SIG-M5 treated with dmso at 0.1 percent for 504 hours (cell line): ENCODE results near the gene MLH1.
A peak's percentile ranks its signal among the peaks of the same experiment; 100 is the strongest.
"Not testable (repeated sequence)": the region's sequence is repeated elsewhere in the genome, so short reads cannot be mapped to it uniquely, and the experiment has no call there.

Experiments used
- DNase-seq: peaks from one replicate; lab custom pipeline; 2025; ENCODE audit not compliant: unreplicated experiment; lab: John Stamatoyannopoulos, UW

The MLH1 gene

DNA sequence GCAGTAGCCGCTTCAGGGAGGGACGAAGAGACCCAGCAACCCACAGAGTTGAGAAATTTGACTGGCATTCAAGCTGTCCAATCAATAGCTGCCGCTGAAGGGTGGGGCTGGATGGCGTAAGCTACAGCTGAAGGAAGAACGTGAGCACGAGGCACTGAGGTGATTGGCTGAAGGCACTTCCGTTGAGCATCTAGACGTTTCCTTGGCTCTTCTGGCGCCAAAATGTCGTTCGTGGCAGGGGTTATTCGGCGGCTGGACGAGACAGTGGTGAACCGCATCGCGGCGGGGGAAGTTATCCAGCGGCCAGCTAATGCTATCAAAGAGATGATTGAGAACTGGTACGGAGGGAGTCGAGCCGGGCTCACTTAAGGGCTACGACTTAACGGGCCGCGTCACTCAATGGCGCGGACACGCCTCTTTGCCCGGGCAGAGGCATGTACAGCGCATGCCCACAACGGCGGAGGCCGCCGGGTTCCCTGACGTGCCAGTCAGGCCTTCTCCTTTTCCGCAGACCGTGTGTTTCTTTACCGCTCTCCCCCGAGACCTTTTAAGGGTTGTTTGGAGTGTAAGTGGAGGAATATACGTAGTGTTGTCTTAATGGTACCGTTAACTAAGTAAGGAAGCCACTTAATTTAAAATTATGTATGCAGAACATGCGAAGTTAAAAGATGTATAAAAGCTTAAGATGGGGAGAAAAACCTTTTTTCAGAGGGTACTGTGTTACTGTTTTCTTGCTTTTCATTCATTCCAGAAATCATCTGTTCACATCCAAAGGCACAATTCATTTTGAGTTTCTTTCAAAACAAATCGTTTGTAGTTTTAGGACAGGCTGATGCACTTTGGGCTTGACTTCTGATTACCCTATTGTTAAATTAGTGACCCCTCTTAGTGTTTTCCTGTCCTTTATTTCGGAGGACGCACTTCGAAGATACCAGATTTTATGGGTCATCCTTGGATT, at the start of gene MLH1:
TSS of gene MLH1 (plus strand) at position 193 of the 958 bp plus-strand sequence. CDS start at position 223, 30 bp downstream.
- no peak for DNase-seq

DNA sequence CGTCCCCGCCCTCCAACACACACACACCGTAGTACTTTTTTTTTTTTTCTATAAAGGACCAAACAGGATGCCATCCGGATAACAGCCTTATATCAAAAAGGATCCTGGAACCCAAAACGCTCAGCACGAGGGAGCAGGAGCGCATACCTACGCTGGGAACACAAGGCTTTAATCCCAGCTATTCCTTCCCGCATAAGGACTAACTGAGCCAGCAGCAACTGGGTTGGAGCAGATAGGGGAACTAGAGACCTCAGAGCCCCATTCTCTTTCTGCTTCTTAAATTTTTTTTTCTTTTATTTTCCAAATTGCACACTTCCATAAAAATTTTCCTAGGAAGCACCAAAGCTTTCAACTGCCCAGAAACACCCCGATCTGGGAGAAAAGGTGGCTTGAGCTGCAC, 49.7 kb upstream of the MLH1 start:
- no peak for DNase-seq

DNA sequence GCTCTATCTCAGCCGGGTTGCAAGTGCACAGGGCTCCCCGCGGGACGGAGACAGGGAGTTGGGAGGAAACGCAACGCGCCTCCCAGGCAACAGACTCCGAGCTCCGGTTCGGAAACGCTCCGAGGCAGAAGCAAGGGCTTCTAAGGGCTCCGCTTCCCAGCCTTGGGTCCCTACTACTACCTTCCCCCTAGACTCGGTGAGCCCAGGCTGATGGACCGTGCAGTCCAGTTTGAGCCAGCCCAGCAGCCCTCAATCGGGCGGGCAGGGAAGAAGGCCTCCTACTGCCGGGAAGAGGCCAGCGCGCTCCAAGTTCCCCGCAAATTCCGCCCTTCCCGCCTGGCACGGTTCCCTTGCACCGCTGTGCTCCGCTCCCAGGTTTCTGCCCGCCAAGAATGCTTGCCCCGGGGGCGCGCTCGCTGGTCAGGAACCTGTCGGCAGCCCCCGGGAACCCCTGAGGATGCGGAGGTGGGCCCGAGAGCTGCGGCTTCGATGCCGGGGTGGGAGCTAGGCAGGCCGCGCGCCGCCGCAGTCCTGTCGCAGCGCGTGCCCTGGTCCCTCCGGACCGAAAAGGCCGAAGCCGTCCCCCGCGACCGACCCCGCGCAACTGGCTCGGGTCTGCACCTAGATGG, 49.2 kb upstream of the MLH1 start:
- DNase-seq, result peak; percentile 20

DNA sequence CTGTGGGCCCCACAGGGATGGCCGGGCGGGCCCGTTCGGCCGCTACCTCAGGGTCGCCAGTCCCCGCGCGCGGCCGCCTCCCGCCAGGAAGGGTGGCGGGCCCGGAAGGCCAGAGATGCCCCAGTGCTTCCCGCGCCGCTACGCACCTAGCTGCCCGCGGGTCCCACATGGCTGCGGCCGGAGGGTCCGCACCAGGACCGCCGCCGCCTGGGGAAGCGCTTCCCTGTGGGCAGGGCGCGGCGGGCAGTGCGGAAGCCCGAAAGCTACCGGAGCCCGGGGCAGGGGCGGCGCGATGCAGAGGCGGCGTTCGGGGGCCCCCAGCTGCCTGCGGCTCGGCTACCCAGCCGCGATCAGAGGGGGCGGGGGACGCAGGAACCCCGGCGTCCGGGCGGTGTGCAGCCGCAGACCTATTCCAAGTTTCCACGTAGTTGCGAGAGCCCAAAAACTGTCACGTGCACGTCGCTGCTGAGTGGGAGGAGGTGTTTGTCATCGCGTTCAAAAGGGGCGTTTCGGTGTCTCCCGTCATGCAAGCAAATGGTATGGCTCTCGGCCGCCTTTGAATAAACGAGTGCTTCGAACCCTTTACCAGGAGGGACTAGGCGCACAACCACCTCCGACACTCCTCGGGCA, 48.6 kb upstream of the MLH1 start, which contains the start of gene TRANK1:
TSS of gene TRANK1 (minus strand) at position 414 of the 630 bp plus-strand sequence. CDS start at position 169, 245 bp downstream.
- no peak for DNase-seq

DNA sequence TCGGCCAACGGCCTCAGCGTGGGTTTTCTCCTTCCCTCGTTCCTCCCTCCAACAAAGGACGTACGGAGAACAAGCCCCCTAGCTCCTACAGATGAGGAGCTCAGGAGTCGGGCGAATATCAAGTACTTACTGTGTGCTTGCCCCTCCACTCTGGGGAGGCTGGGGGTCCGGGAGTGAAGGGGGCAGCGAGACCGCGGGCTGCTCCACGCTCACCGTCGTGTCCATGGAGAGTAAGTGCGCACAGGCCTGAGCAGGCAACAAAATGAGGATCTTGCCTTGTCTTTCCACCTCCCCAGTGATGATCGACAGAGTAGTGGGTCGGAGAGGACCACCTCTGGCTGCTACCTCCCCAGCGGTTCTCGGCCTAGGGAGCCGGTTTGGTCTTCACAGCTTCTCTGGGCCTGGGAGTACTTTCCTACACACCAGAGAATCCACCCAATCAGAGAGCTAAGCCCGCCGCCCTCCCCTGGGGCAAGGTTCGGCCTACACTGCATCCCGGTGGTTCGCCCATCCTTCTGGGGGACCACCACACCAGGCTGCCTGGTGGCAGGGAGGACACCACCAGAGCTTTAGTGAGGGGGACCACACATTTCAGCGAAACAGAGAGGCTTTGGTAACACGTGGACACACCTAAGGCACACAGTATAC, 47.9 kb upstream of the MLH1 start:
- DNase-seq, result no peak

DNA sequence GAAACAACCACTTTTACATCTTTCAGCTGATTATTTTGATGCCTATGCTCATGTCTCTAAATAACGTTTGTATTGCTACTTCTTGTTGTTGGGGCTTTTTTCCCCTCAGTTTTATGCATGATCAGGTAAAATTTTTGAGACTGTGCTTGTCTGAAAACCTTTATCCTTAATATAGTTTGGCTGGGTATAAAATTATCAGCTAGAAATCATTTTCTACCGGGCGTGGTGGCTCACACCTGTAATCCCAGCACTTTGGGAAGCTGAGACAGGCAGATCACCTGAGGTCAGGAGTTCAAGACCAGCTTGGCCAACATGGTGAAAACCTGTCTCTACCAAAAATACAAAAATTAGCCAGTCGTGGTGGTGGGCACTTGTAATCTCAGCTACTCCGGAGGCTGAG, 45.5 kb upstream of the MLH1 start:
- DNase-seq, result not testable (repeated sequence)

DNA sequence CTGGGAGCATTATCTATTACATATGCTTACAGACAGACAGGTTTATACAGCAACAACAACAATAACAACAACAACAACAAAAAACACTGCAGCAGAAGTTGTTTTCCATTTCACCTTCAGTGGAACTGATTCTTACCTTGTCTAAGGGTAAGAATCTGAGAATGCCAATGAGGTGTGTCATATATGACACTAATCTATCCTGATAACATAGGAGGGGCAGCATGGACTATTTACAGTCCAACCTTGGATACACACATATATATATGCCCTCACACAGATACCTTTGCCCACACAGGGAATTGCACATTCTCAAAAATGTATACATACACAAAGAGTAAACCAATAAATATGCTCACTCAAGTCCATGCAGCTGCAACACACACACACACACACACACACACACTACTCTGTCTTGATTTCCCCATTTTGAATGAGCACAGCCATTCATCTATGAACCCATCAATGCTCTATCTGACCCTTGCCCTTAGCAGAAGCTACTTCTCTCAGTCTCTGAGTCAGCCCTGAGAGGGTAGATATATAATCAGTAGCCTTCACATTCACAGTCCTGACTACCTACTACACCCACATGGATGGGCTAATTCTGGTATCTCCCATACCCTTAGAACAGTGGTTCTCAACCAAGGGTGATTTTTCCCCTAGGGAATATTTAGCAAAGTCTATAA, 38.7 kb upstream of the MLH1 start:
- no peak for DNase-seq

DNA sequence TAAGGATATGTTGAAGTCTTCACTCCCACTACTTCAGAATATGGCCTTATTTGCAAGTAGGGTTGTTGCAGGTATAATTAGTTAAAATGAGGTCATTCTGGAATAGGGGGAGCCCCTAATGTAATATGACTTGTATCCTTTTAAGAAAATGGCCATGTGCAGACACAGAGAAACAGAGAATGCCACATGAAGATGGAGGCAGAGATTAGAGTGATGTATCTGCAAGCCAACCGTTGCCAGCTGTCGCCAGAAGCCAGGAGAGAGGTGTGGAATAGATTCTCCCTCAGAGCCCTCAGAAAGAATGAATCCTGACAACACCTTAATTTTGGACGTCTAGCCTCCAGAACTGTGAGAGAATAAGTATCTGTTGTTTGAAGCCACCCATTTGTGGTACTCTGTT, 37.2 kb upstream of the MLH1 start:
- DNase-seq, result no peak

DNA sequence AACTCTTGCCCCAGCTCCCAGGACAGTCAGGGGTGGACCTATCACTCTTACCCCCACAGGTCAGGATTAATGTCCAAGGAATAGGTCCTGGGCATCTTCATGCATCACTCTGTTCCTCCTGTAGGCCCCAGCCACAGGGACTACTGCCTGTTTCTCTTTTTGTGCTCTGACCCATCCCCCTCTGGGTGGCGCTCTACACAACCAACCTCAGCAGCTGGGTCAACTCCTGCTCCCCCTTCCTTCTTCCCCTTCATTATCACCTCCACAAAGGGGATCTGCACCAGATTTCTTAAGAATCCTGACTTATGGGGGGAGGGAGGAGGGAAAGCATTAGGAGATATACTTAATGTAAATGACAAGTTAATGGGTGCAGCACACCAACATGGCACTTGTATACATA, 36.3 kb upstream of the MLH1 start:
- no peak for DNase-seq

DNA sequence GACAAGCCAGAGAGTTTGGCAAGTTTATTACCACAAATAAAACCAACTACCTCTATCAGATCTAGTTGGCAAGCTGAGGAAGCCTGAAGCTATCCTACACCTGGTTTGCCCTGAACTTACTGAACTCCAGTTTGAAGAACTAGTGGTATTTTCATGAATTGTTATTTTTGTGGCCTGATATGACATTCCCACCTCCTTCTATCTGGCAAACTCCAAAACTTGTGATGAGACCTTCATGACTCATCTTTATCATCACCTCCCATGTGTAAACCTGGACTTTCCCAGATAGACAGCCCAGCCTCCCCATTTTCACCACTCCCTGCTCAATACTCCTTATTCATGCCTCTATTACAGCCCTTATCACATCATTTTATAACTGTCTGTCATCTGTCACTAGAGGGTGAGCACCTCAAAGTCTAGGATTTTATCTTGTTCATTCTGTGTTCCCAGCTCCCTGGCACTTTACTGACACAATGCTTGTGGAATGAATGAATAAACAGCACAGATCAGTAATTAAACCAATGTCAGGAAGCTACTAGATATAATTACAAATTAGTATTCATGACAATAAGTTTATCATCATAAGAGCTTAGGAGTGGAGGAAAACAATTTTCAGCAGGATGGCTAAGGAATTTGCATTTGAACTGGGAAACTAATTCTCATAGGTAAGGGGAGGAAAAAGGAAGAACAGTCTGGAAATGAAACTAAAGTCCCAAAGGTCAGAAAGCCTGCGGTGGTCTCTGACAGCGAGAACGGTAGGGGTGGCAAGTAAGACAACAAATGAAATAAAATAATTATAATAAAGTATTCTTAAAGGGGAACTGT, 35.2 kb upstream of the MLH1 start:
- DNase-seq, result no peak

DNA sequence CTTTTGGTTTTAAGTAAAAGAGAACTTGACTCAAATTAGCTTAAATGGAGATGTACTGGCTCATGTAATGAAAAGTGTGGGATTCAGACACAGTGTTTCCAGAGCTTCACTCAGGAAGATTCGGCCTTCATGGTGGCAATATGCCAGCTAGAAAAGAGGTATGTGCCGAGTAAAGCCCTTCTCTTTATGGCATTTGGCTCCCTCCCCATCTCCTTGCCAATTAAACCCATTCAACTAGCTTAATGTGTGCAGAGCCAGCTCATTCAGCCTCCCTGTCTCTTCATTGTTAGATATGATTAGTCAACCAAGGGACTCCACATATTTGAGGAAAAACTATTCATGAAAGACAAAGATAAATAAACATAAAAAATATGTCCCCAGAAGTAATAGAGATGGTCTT, 33.5 kb upstream of the MLH1 start:
- no peak for DNase-seq

DNA sequence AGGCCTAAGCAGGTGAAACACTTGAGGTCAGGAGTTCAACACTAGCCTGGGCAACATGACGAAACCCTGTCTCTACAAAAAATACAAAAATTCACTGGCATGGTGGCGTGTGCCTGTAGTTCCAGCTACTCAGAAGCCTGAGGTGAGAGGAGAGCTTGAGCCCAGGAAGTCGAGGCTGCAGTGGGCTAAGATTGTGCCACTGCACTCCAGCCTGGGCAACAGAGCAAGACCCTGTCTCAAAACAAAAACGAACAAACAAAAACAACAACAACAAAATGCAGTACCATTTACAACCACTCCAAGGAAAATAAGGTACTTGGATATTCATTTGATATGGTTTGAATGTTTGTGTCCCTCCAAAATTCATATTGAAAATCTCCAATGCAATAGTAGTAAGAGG, 32.8 kb upstream of the MLH1 start:
- DNase-seq, result no peak

DNA sequence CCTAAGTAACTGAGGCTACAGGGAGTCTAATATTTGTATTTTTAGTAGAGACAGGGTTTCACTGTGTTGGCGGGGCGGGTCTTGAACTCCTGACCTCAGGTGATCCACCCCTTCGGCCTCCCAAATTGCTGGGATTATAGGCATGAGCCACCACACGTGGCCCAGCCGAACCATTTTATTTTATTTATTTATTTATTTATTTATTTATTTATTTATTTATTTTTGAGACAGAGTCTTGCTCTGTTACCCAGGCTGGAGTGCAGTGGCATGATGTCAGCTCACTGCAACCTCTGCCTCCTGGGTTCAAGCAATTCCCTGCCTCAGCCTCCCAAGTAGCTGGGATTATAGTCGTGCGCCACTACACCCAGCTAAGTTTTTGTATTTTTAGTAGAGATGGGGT, 30.3 kb upstream of the MLH1 start:
- DNase-seq, result not testable (repeated sequence)

DNA sequence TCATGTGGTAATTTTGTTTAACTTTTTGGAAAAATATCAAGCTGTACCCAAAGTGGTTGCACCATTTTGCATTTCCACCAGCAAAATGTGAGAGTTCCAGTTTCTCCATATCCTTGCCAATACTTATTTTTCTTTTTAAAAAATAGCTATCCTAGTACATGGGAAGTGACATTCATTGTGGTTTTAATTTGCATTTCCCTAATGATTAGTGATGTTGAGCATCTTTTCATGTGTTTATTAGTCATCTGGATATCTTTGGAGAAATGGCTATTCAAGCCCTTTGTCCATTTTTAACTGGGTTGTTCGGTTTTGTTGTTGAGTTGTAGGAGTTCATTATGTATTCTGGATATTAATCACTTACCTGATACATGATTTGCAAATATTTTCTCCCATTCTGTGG, 29.0 kb upstream of the MLH1 start:
- no peak for DNase-seq

DNA sequence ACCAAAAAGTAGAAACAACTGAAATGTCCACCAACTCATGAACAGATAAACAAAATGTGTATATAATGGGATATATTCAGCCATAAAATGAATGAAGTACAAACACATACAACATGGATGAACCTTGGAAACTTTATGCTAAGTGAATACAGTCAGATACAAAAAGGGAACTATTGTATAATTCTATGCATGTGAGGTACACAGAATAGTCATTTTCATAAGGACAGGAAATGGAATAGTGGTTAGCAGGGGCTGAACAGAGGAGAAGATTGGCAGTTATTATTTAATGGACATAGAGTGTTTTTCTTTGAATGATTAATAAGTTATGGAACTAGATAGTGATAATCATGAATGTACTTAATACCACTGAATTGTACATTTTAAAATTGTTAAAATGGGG, 28.5 kb upstream of the MLH1 start:
- DNase-seq, result no peak

DNA sequence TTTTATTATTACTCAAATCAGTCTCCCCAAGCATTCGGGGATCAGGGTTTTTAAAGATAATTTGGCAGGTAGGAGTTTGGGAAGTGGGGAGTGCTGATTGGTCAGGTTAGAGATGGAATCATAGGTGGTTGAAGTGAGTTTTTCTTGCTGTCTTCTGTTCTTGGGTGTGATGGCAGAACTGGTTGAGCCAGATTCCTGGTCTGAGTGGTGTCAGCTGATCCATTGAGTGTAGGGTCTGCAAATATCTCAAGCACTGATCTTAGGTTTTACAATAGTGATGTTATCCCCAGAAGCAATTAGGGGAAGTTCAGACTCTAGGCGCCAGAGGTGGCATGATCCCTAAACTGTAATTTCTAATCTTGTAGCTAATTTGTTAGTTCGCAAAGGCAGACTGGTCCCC, 27.9 kb upstream of the MLH1 start:
- DNase-seq, result no peak

DNA sequence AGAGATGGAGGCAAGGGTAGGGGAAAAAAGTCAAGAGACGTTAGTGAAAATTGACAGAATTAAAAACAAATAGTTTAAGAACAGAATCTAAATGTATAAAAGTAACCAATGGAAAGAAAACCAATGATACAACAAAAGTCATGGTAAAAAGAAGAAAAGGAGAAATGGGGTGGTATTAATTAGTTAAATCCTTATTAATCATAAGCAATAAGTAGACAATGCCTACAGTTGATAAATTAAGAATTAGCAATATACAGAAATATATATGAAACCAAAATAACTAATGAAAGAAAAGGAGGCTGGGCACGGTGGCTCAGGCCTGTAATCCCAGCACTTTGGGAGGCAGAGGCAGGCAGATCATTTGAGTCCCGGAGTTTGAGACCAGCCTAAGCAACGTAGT, 24.2 kb upstream of the MLH1 start:
- DNase-seq, result no peak

DNA sequence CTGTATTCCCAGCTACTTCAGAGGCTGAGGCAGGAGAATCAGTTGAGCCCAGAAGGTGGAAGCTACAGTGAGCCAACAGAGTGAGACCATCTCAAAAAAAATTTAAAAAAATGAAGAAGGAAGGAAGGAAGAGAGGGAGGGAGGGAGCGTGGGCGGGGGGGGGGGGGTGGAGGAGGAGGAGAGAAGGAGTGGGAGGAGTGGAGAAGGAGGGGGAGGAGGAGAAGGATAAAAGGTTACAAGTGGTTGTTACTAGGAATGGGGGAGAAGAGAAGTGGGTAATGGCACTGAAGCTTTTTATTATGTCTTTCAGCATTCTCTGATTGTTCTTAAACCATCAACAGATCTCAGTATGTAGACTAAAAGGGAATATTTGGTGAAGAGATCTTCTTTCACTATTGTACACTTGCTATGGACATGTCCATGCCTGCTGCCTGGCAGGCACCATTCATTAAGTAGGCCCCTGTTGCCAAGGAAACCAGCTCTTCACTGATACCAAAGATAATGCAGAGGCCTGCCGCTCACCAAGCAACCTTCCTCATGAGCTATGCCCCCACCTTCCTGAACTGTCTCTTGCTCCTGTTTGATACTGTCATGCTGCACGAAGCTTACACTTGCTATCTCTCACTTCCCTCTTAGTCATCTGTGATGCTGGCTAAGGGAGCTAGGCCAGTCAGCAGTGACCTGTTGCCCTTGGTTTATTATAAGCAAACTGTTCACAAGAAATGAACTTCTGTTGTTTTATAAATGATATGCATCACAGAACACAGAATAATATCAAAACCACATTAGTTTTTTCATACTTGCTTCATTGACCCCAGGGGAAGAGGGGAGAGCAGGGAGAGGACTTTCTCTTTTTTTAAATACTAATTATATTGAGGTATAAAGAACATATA, 23.5 kb upstream of the MLH1 start:
- DNase-seq, result peak; percentile 89

DNA sequence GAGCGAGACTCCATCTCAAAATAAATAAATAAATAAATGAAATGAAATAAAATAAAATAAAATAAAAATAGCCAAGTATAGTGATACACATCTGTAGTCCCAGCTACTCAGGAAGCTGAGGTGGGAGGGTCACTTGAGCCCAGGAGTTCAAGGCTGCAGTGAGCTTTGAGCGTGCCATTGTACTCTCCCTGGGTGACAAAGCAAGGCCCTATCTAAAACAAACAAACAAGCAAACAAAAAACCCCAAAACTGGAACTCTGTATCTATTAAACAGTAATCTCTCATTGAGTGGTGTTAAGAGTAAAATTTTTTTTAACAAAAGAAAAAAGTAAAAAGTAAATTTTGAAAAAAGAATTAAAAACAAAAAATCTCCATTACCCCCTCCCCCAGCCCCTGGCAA, 21.2 kb upstream of the MLH1 start:
- no peak for DNase-seq
